K562 (cell line): ENCODE measurements around the gene UPF1. TPM values are rescaled to one million over a fixed set of nuclear protein-coding genes. Genes with fewer than 3 reads are reported as not detected.
A peak's percentile ranks its signal among the peaks of the same experiment; 100 is the strongest.

Source experiments
- BACH1 ChIP-seq: fragments of 200-800 bp; sonication (Bioruptor generic); IDR thresholded peaks from 2 replicates; pipeline ENCODE4 v1.6.1; 2016; ENCODE audit warnings: missing genetic modification characterization, missing compliant biosample characterization
- CBFA2T2 ChIP-seq: fragments of 450-650 bp; conservative IDR thresholded peaks from 2 replicates; pipeline ENCODE4 v1.6.1; 2017; ENCODE audit warnings: mild to moderate bottlenecking
- CBFB ChIP-seq: sonication (generic); formaldehyde crosslinking; IDR thresholded peaks from 2 replicates; pipeline ENCODE4 v1.4.0; 2020; ENCODE audit warnings: mild to moderate bottlenecking, missing genetic modification reagents
- CBX1 ChIP-seq: sonication (generic); IDR thresholded peaks from 2 replicates; pipeline ENCODE4 v1.6.1; 2016; ENCODE audit warnings: antibody characterized with exemption, low read depth, mild to moderate bottlenecking
- CTCFL ChIP-seq: IDR thresholded peaks from 2 replicates; pipeline ENCODE4 v1.6.1; 2011; ENCODE audit warnings: borderline replicate concordance, low read depth, mild to moderate bottlenecking, moderate library complexity, low read length; ENCODE audit not compliant: insufficient read depth, poor library complexity, severe bottlenecking
- CXXC5 ChIP-seq: fragments of 250-450 bp; sonication (Bioruptor Pico); IDR thresholded peaks from 2 replicates; pipeline ENCODE4 v1.8.0; 2022; ENCODE audit warnings: inconsistent platforms, mild to moderate bottlenecking, moderate library complexity
- HCFC1 ChIP-seq: IDR thresholded peaks from 2 replicates; pipeline ENCODE4 v1.6.1; 2012; ENCODE audit warnings: low read depth, low read length, improper control_type of control experiment
- HDAC2 ChIP-seq: fragments of 450-650 bp; IDR thresholded peaks from 2 replicates; pipeline ENCODE4 v1.6.1; 2016; ENCODE audit warnings: mild to moderate bottlenecking
- HDAC6 ChIP-seq: IDR thresholded peaks from 2 replicates; pipeline ENCODE4 v1.6.1; 2012; ENCODE audit warnings: low read depth, mild to moderate bottlenecking, control low read depth, inconsistent platforms, low read length, moderate library complexity
- MXI1 ChIP-seq: IDR thresholded peaks from 2 replicates; pipeline ENCODE4 v1.6.1; 2011; ENCODE audit warnings: low read depth, mild to moderate bottlenecking, improper control_type of control experiment, low read length
- NCOA2 ChIP-seq, 2 experiments: fragments of 450-650 bp; IDR thresholded peaks; 2 replicates each; pipeline ENCODE4 v1.6.1; 2018; ENCODE audit warnings: mild to moderate bottlenecking in 2 of 2, moderate library complexity in 1 of 2; ENCODE audit not compliant: partially characterized antibody in 2 of 2
- NCOR1 ChIP-seq: fragments of 450-650 bp; IDR thresholded peaks from 2 replicates; pipeline ENCODE4 v1.6.1; 2016; ENCODE audit warnings: mild to moderate bottlenecking, moderate library complexity
- NFIC ChIP-seq: fragments of 450-650 bp; IDR thresholded peaks from 2 replicates; pipeline ENCODE4 v1.6.1; 2017; ENCODE audit warnings: mild to moderate bottlenecking, inconsistent platforms
- POLR2G ChIP-seq: fragments of 200-400 bp; formaldehyde crosslinking; IDR thresholded peaks from 2 replicates; pipeline ENCODE4 v1.6.1; 2017; ENCODE audit warnings: low read depth, mild to moderate bottlenecking, antibody characterized with exemption, low read length, moderate library complexity
- ZBTB9 ChIP-seq: fragments of 450-650 bp; formaldehyde crosslinking; IDR thresholded peaks from 2 replicates; pipeline ENCODE4 v1.4.0; 2020; ENCODE audit warnings: mild to moderate bottlenecking, moderate library complexity
- ZFX ChIP-seq: sonication (generic); formaldehyde crosslinking; IDR thresholded peaks from 2 replicates; pipeline ENCODE4 v1.8.0; 2022; ENCODE audit warnings: mild to moderate bottlenecking, missing genetic modification reagents, moderate library complexity
- ZNF699 ChIP-seq: fragments of 250-450 bp; sonication (Bioruptor Pico); IDR thresholded peaks from 2 replicates; pipeline ENCODE4 v1.8.0; 2021; ENCODE audit warnings: mild to moderate bottlenecking, moderate library complexity; ENCODE audit not compliant: insufficient replicate concordance
- ZNF76 ChIP-seq: fragments of 250-450 bp; sonication (Bioruptor Pico); IDR thresholded peaks from 2 replicates; pipeline ENCODE4 v1.4.0; 2020; ENCODE audit warnings: mild to moderate bottlenecking, moderate library complexity, borderline replicate concordance
- polyA plus RNA-seq, 8 experiments: library from polyadenylated mRNA; depleted of rRNA in 4 of 8; stranded (reverse) in 5 of 8; unstranded in 3 of 8; fragments of >200 nt; fragmentation: Nextera tagmentation in 2 of 8; fragmentation: Illumina TruSeq in 1 of 8; extraction: Ambion mirVana in 2 of 8; extraction: Trizol in 1 of 8; gene quantifications; 2 replicates each; pipeline versions ENCODE4 v1.2.1 to v1.2.3, GENCODE V29; 2011 to 2014; ENCODE audit warnings: inconsistent platforms in 1 of 8, missing spikeins in 1 of 8
- total RNA-seq, 7 experiments: library from RNA; depleted of rRNA in 6 of 7; stranded (reverse); fragments of >200 nt in 6 of 7; fragmentation: Illumina TruSeq in 2 of 7; extraction: Trizol in 2 of 7; gene quantifications; 2 replicates each; pipeline versions ENCODE4 v1.2.1 to v1.2.3, GENCODE V29; 2011 to 2021; ENCODE audit warnings: low replicate concordance in 1 of 7
- TF ChIP-seq, protein P1 (sequence below): fragments of 200-800 bp; sonication (Bioruptor generic); IDR thresholded peaks from 2 replicates; pipeline ENCODE4 v1.6.1; 2017; ENCODE audit warnings: missing genetic modification characterization, missing compliant biosample characterization

The UPF1 gene
- total and polyA plus RNA-seq, 9 of the 15 experiments (the other 6 are each of a cell fraction or from before 2014, with no cell fraction given) = 0.34 to 103 (median 27.9) TPM

DNA sequence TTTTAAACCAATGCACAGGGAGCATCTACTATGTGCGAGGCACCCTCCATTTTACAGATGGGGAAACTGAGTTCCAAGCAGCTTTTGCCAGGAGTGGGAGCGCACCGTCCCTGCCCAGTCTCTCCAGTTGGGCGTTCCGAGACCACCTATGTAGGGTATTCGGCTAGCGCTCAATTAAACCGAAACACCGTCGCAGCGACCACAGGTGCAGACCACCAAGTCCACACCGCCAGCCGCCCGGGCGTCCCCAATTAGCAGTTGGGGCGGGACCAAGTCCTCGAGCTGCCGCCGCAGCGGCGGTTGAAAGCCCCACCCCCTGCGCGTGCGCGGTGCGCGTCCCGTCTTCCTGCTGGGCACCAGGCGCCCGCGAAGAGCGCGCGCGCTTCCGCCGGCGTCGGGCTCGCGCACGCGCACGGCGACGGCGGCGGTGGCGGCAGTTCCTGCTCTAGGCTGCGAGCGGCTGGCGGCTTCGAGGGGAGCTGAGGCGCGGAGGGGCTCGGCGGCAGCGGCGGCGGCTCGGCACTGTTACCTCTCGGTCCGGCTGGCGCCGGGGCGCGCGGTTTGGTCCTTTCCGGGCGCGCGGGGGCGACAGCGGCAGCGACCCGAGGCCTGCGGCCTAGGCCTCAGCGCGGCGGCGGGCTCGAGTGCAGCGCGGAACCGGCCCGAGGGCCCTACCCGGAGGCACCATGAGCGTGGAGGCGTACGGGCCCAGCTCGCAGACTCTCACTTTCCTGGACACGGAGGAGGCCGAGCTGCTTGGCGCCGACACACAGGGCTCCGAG is at the start of gene UPF1 (continued):
- TF ChIP-seq CTCFL = no peak
- no peak for TF ChIP-seq CBFB
- TF ChIP-seq HDAC2 = peak; percentile 77; the same call in 1 of the 2 replicates
- TF ChIP-seq ZNF76 (CRISPR knock-in tag) = peak; percentile 54; the same call in 1 of the 2 replicates
- TF ChIP-seq, protein P1, sequence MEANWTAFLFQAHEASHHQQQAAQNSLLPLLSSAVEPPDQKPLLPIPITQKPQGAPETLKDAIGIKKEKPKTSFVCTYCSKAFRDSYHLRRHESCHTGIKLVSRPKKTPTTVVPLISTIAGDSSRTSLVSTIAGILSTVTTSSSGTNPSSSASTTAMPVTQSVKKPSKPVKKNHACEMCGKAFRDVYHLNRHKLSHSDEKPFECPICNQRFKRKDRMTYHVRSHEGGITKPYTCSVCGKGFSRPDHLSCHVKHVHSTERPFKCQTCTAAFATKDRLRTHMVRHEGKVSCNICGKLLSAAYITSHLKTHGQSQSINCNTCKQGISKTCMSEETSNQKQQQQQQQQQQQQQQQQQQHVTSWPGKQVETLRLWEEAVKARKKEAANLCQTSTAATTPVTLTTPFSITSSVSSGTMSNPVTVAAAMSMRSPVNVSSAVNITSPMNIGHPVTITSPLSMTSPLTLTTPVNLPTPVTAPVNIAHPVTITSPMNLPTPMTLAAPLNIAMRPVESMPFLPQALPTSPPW = peak; percentile 53
- TF ChIP-seq MXI1 = 0 out of 2 replicates have a peak, but pooled peaks have one; percentile 26
- no peak for TF ChIP-seq ZNF699 (CRISPR knock-in tag)
- no peak for TF ChIP-seq NCOA2 (IDR thresholded peaks at IDR 0.05; ENCODE audit: partially characterized antibody in 2 of 2)
- TF ChIP-seq CBFA2T2 = no peak
- TF ChIP-seq HDAC6 = no peak
- TF ChIP-seq HCFC1 = peak; percentile 55
- peak; percentile 99 for TF ChIP-seq ZFX (CRISPR knock-in tag)
- peak; percentile 75; the same call in 1 of the 2 replicates for TF ChIP-seq ZBTB9 (CRISPR knock-in tag)
- TF ChIP-seq CXXC5 (CRISPR knock-in tag) = peak; percentile 88
- no peak for TF ChIP-seq NFIC
- no peak; the same call in 1 of the 2 replicates for TF ChIP-seq CBX1
- TF ChIP-seq BACH1 = no peak; the same call in 1 of the 2 replicates
- peak; percentile 94 for TF ChIP-seq POLR2G
- TF ChIP-seq NCOR1 = no peak
